HL-60/S4 treated with retinoic acid at 250 ng/mL for 4 days and 3 days (cell line): ENCODE measurements around the gene PRAC1.
"Not testable (repeated sequence)": the region's sequence is repeated elsewhere in the genome, so short reads cannot be mapped to it uniquely, and the experiment has no call there.

Source experiments
- in situ Hi-C: fragments of 300-500 bp; cut with MboI; formaldehyde crosslinking; loops from 2 replicates; pipeline ENCODE4 v1.7.0; 2022; ENCODE audit warnings: low sequenced_read_pairs

Gene PRAC1

DNA sequence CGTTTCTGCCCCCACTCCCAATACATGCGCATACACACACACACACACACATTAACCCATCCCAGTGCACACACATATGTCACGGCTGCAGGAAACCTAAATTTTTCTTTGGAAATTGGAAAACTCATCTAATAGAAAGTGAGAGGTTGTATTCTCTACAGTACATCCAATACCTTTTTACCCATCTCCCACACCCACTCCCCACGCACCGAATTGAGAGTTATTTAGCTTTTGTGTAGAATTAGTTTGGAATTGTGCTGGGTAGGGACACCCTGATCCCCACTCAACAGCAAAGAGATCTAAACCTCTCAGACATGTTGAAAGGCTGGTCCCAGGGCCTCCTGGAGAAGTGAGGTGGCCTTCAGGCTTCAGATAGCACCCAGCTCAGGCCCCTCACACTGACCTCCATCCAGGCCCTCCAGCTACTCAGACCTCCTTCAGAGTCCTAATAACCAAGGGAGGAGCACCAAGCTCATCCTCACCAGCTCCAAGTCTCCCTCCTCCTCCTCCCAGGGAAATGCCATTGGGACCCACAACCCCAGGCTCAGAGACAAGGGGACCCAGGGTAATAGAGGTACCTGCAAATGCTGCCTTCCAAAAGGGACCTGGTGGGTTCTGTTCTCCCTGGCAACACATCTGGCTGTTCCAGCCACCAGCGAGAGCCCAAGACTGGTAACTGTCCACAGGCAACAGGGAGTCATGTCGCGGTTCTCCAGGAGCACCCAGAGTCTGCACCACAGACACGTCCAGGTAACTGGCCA is 5.3 kb upstream of the PRAC1 start:
- in situ Hi-C loops: no loop called here

- in situ Hi-C loops: no loop called here
These were observed 4.6 kb upstream of the PRAC1 start for GRCh38 chr17:48726916-48727286.

GRCh38 chr17:48726114-48726915 is 4.0 kb upstream of the PRAC1 start:
- in situ Hi-C loops: no loop called here

GRCh38 chr17:48725288-48726064 is 3.2 kb upstream of the PRAC1 start:
- in situ Hi-C loops: no loop called here

DNA sequence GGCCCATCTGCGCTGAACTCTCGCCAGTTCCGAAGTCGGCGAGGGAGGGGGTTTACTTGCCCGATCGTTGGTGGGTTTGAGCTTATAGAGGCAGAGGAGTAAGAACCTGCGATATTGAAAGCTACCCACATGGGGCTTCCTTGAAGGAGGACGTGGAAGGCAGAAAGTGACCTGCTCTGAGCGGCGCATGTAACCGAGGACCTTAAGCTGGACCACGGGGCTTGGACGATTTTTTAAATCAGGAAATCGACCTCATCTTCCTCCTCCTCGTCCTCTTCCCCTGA is 2.6 kb upstream of the PRAC1 start:
- in situ Hi-C loops: no loop called here

- in situ Hi-C loops: no loop called here
These were observed 2.1 kb upstream of the PRAC1 start for GRCh38 chr17:48724251-48725003.

- in situ Hi-C loops: no loop called here
These were observed 1.3 kb upstream of the PRAC1 start for GRCh38 chr17:48723423-48724250.

DNA sequence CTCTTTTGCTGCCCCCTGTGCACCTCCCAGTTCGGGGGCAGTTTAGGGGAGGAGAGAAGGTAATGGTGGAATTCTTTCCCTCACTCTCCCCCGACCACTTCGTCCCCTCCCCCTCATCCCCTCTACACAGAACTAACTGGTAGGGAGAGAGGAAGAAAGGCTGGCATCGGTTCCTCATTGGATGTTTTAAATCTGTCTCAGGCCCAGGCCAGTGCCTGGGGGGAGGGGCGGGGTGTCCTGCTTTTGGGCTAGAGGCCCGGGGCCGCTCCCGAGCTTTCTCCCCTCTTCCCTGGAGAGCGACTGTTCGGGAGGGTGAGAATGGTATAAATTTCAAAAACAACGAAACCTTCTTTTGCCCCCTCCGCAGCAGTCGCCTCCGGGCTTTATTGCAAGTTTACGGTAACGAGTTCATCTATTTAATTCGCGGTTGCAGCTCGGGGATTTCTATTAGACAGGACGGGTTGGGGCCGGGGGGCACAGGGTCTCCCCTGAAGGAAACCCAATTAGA is 651 bp upstream of the PRAC1 start, which contains the start of gene PRAC2:
Gene PRAC2, plus strand, starts transcription at position 271 of the 508 bp plus-strand sequence. CDS start 1,226 bp downstream, outside the sequence.
- in situ Hi-C loops: no loop called here

- in situ Hi-C loops: no loop called here
These were observed 1.3 kb downstream of the PRAC1 start for GRCh38 chr17:48721009-48721402.

DNA sequence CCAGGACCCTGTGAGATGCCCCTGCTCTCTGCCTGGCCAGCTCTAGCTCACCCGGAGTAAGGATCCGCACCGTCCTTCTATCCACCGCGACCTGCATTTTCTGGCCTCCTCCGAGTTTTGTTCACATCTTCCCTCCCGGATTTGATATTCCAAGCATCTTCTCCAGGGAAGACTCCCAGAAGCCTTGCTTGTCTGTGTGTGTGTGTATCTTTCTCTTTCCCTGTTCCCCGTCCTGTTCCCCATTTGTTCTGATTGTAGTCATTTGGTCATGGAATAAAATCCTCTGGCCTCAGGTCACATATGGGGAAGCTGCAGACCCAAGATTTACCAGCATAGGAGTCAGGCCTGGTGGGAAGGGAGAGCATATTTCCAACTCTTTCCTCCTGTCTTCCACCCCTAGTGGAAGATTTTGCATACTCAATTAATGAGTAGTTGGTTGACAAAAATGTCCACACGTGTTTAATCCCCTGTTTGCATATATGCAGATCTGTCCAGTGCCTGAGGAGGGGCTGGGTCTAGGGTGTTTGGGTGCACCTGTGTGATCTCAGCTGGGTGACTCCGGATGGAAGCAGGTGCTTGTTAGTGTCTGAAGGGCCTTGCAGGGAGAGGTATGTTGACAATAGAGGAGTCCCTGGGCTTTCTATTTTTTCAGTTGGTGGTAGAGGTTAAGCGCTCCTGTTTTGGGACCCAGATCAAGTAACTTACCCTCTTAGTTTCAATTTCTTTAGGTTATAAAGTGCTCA is 1.9 kb downstream of the PRAC1 start:
- in situ Hi-C loops: no loop called here

DNA sequence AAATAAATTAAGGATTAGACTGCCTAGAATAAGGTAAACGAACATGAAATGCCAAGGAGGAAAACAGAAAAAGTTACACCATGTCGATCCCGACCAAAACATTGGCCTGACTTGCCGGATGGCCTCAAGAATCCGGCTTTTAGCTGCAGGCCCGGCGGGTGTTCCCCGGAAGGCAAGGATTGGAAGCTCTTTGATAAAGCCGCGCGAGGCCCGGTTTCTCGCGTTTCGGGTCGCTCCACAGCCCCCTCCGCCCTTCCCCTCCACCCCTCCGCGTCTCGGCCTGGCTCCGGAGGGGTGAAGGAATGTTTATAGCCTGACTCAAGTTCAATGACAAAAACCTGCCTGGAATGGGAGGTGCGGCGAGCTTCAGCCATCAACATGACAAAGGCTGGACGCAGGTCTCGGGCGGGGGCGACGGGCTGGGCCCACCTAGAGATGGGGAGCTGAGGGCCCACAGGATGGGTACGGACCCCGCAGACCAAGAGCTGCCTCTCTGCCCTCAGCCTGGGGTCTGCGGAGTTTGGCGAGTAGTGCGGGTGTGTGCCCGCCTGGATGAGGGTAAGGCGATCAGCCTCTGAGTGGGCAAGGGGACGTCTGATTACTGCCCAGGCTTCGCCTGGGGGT is 2.6 kb downstream of the PRAC1 start:
- in situ Hi-C loops: no loop called here

DNA sequence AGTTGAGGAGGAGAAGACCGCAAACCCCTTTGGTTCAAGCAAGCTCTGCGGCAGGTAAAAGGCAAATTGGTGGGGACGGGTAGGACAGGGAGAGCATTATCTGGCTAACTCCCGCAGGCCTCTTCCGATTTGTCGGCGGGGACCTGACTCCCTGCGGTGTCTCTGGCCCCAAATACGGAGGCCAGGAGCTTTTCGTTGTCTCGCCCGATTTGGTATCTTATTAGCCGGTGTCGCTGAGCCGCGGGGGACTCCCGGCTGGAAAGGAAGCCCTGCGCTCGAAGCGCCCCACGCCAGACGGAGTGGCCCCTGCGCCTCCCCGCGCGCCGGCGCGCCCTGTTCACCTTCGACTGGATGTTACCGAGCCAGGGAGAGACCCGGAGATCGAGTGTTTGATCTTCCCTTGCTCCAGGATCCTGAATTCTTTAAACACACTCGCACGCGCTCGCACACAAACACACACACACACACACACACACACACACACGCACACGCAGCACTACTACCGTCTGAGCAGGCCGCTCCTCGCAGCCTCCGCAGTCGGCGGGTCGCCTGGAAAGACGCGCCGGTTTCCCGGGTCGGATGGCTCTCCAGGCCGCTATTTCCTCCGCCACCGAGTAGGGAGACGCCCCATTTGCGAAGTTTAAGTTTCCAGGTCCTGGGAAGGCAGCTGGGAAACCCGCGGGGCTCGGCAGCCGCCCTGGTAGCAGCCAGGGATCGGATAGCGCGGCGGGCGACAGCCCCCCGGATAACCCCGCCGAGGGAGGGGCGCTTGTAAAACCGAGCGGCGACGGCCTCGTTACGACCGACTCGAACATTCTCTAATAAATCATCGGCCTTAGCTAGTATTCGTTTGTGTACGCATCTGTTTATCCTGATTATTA is 3.3 kb downstream of the PRAC1 start:
- in situ Hi-C loops: no loop called here

- in situ Hi-C loops: no loop called here
These were observed 4.0 kb downstream of the PRAC1 start for GRCh38 chr17:48718227-48718760.

DNA sequence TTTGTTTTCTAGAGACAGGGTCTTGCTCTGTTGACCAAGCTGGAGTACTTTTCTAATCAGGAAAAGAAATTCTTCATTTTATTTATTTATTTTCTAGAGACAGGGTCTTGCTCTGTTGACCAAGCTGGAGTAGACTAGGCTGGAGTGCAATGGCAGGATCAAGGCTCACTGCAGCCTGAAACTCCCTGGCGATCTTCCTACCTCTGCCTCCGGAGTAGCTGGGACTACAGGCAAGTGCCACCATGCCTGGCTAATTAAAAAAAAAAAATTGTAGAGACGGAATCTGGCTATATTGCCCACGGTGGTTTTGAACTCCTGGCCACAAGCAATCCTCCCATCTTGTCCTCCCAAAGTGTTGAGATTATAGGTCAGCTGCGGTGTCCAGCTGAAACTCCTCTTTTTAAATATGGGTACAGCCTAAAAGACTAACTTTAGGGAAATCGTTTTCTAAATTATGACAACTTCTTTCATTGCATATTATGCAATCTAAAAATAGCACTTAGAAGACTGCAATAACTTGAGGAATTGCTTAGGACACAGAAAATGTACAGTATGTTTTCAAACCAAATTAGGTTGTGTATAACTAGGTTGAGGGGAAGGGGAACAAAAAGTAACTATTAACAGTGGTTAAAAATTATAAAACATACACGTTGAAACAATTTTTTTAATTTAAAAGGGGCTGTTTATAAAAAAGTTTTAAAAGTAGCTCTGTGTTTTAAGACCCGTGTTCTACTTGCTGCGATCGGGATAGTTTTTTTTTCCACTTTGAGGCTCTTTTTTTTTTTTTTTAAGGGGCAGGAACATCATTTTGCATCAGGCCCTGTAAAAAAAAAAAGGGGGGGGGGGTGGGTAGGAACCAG is 4.7 kb downstream of the PRAC1 start:
- in situ Hi-C loops: no loop called here

DNA sequence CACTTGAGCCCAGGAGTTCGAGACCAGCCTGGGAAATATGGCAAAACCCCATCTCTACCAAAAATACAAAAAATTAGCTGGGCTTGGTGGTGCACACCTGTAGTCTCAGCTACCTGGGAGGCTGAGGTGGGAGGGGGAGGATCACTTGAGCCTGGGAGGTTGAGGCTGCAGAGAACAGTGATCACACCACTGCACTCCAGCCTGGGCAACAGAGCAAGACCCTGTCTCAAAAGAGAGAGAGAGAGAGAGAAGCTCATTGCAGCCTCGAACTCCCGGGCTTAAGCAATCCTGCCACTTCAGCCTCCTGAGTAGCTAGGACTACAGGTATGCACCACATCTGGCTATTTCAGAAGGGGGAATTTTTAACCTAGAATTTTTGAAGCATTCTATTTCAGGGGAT is 5.8 kb downstream of the PRAC1 start:
- in situ Hi-C loops: not testable (repeated sequence)
